ENCODE data around the gene ATG2A. TPM values are rescaled to one million over a fixed set of nuclear protein-coding genes. Genes with fewer than 3 reads are reported as not detected.

The ATG2A gene
- total and polyA plus RNA-seq, 2 experiments from 2014 or later: 11.7 to 18.1 TPM

DNA sequence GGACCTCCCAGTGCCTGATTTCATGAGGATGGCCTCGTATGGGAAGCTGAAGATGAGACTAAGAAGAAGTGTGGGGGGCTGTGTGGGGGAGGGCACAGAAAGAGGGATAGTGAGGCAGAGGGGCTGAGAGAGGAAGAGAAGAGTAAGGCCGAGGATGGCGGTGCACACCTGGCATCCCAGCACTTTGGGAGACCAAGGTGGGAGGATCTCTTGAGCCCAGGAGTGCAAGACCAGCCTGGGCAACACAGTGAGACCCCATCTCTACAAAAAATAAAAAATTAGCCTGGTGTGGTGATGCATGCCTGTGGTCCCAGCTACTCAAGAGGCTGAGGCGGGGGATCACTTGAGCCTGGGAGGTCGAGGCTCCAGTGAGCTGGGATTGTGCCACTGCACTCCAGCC lies 25.1 kb downstream of the ATG2A start:
- Histone ChIP-seq H3K36me3 (replicated peaks; ENCODE audit: insufficient read depth, low read depth) (no peaks in the 10 kb centered on the region), H3K4me1 (ENCODE audit: insufficient read depth) (peaks cover 32% of the 10 kb centered on the region), H3K79me2 (peaks cover 24% of the 10 kb centered on the region), H3K27me3 (no peaks in the 10 kb centered on the region), H3K27ac (peak overlapping the region; percentile 98), H3K9me2 (replicated peaks; ENCODE audit: insufficient read depth) (no peaks in the 10 kb centered on the region), H3K9me3 (ENCODE audit: low read depth) (no peaks in the 10 kb centered on the region), H3K4me3 (peak overlapping the region; percentile 52), H2AFZ (no peak overlapping the region), H4K20me1 (ENCODE audit: insufficient read depth, poor library complexity, severe bottlenecking) (no peaks in the 10 kb centered on the region), H3K4me2 (peak overlapping the region; percentile 78)
- no peak for DNase-seq (ENCODE audit: low spot score)
- TF ChIP-seq EZH2phosphoT487 (IDR thresholded peaks at IDR 0.05; ENCODE audit: low read depth, severe bottlenecking, unreplicated experiment) (no peak), CTCF (IDR thresholded peaks at IDR 0.05; ENCODE audit: poor library complexity) (no peak), EZH2 (IDR thresholded peaks at IDR 0.05; ENCODE audit: borderline replicate concordance) (no peak)
- WGBS (ENCODE audit: low lambda C conversion rate, missing lambda C conversion rate): 77% methylated on average over 5 of the region's 5 CpGs

DNA sequence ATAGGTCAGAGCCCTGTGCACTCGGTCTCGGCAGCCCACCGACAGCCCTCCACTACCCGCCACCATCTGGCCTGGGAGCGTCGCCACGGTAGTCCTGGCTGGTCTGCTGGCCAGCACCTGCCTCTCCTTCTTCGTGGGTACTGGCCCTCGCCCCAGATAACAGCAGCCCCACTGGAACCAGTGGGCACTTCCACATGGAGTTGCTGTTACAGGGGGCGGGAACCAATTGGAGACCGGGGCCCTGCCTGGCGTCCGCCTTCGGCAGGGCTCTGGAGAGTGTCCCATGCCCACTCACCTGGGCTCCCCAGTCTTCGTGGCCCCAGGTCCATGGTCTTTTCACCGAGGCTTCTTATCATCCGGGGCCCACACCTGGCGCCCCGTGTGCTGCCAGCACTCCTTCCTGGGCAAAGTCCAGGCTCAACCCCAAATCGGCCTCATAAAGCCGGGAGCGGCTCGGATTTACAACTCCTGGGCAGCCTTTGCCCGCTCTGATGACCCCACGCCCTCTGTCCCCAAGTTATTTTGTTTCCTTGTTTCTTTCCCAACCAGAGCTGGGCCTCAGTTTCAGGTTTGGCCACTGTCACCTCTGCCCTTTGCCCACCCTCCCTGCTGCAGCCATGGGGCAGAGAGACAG lies 25.7 kb downstream of the ATG2A start:
- Histone ChIP-seq H3K27me3 (no peaks in the 10 kb centered on the region), H3K79me2 (peaks cover 24% of the 10 kb centered on the region), H3K4me1 (ENCODE audit: insufficient read depth) (peaks cover 32% of the 10 kb centered on the region), H3K9me3 (ENCODE audit: low read depth) (no peaks in the 10 kb centered on the region), H4K20me1 (ENCODE audit: insufficient read depth, poor library complexity, severe bottlenecking) (no peaks in the 10 kb centered on the region), H3K27ac (peak overlapping the region; percentile 98), H3K4me2 (peak overlapping the region; percentile 78), H3K4me3 (no peak overlapping the region), H3K9me2 (replicated peaks; ENCODE audit: insufficient read depth) (no peaks in the 10 kb centered on the region), H3K36me3 (replicated peaks; ENCODE audit: insufficient read depth, low read depth) (no peaks in the 10 kb centered on the region), H2AFZ (no peak overlapping the region)
- DNase-seq (ENCODE audit: low spot score): peak; percentile 68
- no peak for TF ChIP-seq EZH2phosphoT487 (IDR thresholded peaks at IDR 0.05; ENCODE audit: low read depth, severe bottlenecking, unreplicated experiment)
- no peak for TF ChIP-seq CTCF (IDR thresholded peaks at IDR 0.05; ENCODE audit: poor library complexity)
- TF ChIP-seq EZH2 (IDR thresholded peaks at IDR 0.05; ENCODE audit: borderline replicate concordance): no peak
- WGBS (ENCODE audit: low lambda C conversion rate, missing lambda C conversion rate): 67% methylated on average over 25 of the region's 25 CpGs

GRCh38 chr11:64890522-64890939 lies 26.5 kb downstream of the ATG2A start:
- Histone ChIP-seq H3K27me3 (no peaks in the 10 kb centered on the region), H3K9me3 (ENCODE audit: low read depth) (no peaks in the 10 kb centered on the region), H3K4me1 (ENCODE audit: insufficient read depth) (peaks cover 39% of the 10 kb centered on the region), H3K4me2 (peak overlapping the region; percentile 78), H3K4me3 (peak overlapping the region; percentile 26), H3K9me2 (replicated peaks; ENCODE audit: insufficient read depth) (no peaks in the 10 kb centered on the region), H2AFZ (no peak overlapping the region), H3K27ac (peak overlapping the region; percentile 98), H3K79me2 (peaks cover 24% of the 10 kb centered on the region), H4K20me1 (ENCODE audit: insufficient read depth, poor library complexity, severe bottlenecking) (no peaks in the 10 kb centered on the region), H3K36me3 (replicated peaks; ENCODE audit: insufficient read depth, low read depth) (no peaks in the 10 kb centered on the region)
- 80% methylated on average over 7 of the region's 7 CpGs for whole genome bisulfite sequencing (ENCODE audit: low lambda C conversion rate, missing lambda C conversion rate)
- TF ChIP-seq EZH2phosphoT487 (IDR thresholded peaks at IDR 0.05; ENCODE audit: low read depth, severe bottlenecking, unreplicated experiment) (no peak), CTCF (IDR thresholded peaks at IDR 0.05; ENCODE audit: poor library complexity) (no peak), EZH2 (IDR thresholded peaks at IDR 0.05; ENCODE audit: borderline replicate concordance) (no peak)
- DNase-seq (ENCODE audit: low spot score): no peak
